Stimulated activated CD8-positive, alpha-beta memory T cell treated with anti-CD3 and anti-CD28 coated beads, Interleukin-7, amount 100 ng/mL, for 4 hours (primary cell): ENCODE measurements around the gene ACSL3.
"Not testable (repeated sequence)": the region's sequence is repeated elsewhere in the genome, so short reads cannot be mapped to it uniquely, and the experiment has no call there.

Experiments
- DNase-seq, 2 donors: peaks; one replicate each; pipeline ENCODE4 v3.0.0-alpha.2; 2020; ENCODE audit warnings: low read depth in 2 of 2

Gene ACSL3

GRCh38 chr2:222912117-222912516 lies 51.3 kb downstream of the ACSL3 start:
- DNase-seq = no peak

- DNase-seq = no peak
Measured at GRCh38 chr2:222912776-222913175, 51.9 kb downstream of the ACSL3 start.

- no peak for DNase-seq
Measured at GRCh38 chr2:222915092-222915957, 54.5 kb downstream of the ACSL3 start.

GRCh38 chr2:222916229-222917197 lies 55.7 kb downstream of the ACSL3 start:
- DNase-seq = no peak

GRCh38 chr2:222917212-222917611 lies 56.4 kb downstream of the ACSL3 start:
- DNase-seq = not testable (repeated sequence)

GRCh38 chr2:222919841-222920526 lies 59.1 kb downstream of the ACSL3 start:
- DNase-seq = no peak

- DNase-seq = no peak
Measured at GRCh38 chr2:222920657-222921186, 59.9 kb downstream of the ACSL3 start.

- DNase-seq = no peak
Measured at GRCh38 chr2:222922019-222922800, 61.4 kb downstream of the ACSL3 start.

- no peak for DNase-seq
Measured at GRCh38 chr2:222926915-222927314, 66.1 kb downstream of the ACSL3 start.

- no peak for DNase-seq
Measured at GRCh38 chr2:222927600-222927999, 66.8 kb downstream of the ACSL3 start.

- DNase-seq = no peak
Measured at GRCh38 chr2:222928335-222928734, 67.5 kb downstream of the ACSL3 start.

- no peak for DNase-seq
Measured at GRCh38 chr2:222930862-222931261, 70.0 kb downstream of the ACSL3 start.

- DNase-seq = no peak
Measured at GRCh38 chr2:222931659-222932058, 70.8 kb downstream of the ACSL3 start.

- no peak for DNase-seq
Measured at GRCh38 chr2:222933458-222933857, 72.6 kb downstream of the ACSL3 start.

GRCh38 chr2:222935688-222936298 lies 75.0 kb downstream of the ACSL3 start:
- no peak for DNase-seq

- DNase-seq = no peak
Measured at GRCh38 chr2:222936705-222937104, 75.9 kb downstream of the ACSL3 start.

- no peak for DNase-seq
Measured at GRCh38 chr2:222938327-222938726, 77.5 kb downstream of the ACSL3 start.

GRCh38 chr2:222939208-222939856 lies 78.5 kb downstream of the ACSL3 start:
- DNase-seq = peak in 1 of 2 donors; percentile 19

GRCh38 chr2:222939979-222940378 lies 79.1 kb downstream of the ACSL3 start:
- DNase-seq = no peak

GRCh38 chr2:222941510-222942032 lies 80.7 kb downstream of the ACSL3 start:
- no peak for DNase-seq
